NCI-H460 (cell line): ENCODE results near the gene SENP2. TPM values are rescaled to one million over a fixed set of nuclear protein-coding genes. Genes with fewer than 3 reads are reported as not detected.
"Not testable (repeated sequence)": the region's sequence is repeated elsewhere in the genome, so short reads cannot be mapped to it uniquely, and the experiment has no call there.

ENCODE experiments used
- DNase-seq: peaks from one replicate; pipeline ENCODE4 v3.0.0-alpha.2; 2016; ENCODE audit warnings: low read depth; ENCODE audit errors: extremely low read depth
- total RNA-seq: library from RNA; depleted of rRNA; stranded (reverse); fragments of >200 nt; shearing (Covaris generic); gene quantifications from 2 replicates; pipeline ENCODE4 v1.2.3, GENCODE V29; 2014

Gene SENP2
- total RNA-seq, 1 experiment from 2014 or later: 21.5 TPM

DNA sequence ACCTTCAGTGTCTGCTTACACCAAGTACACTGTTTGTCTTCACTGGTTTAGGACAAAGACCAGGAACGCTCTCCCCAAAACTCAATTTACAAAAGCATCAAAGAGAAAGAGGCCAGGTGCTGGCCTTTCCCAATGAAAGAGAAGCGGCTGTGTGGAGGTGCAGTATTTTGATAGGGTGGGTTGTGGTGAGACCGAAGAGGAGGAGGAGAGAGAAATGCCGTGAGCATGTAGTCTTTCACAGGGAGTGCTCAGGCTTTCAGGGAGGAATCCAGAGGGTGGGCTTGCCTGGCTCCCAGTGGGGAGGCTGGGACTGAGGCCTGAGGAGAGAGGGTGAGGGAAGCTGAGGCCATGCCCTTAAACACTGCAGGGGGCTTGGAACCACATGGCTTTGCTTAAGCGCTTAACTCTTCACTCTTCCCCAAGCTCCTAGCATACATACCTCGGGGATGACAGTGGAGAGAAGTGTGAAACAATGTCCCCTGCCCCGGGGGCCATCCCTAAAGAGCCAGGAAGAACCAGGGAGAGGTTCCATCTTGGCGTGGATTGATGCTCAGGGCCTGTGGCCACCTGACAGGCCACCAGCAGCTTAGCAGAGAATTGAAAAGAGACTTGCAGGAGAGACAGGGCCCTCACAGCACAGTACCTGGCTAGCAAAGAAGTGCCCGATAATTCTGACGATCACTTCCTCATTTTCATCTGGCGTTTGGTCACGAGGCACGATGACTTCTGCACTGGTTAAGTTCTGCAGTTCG, 60.5 kb downstream of the SENP2 start:
- no peak for DNase-seq

DNA sequence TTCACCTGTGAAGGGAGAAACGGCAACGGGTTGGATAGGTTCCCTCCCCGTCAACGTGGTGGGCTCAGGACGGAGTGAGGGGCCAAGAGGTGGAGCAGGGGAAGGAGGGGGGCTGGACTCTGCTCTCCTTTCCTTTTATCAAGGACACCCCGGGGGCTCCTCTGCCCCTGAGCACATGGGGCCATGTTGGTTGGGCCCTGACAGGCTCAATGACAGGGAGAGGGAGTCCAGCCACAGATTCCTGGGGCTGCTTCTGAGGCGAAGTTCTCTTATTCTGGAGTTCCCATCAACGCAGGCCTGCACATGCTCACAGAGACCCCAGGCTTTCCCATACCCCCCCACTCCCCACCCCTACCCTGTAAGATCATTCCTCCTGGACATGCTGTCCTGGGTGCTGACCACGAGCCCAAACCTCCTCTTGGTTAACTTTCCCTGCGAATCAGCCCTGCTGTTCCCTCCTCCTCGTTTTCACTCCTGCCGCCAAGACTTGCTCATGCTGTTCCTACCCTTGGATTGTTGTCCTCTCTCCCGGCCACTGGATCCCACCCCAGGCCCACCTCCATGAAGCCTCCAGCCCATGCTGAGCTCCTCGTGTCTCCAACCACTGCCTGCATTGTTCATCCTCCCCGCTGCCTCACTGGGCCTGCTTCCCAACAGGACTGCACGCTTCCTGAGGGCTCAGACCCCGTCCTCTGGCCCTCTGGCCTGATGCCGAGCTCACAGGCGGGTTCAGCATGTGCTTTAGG, 61.2 kb downstream of the SENP2 start:
- no peak for DNase-seq

- DNase-seq: no peak
These were observed 61.8 kb downstream of the SENP2 start for GRCh38 chr3:185647880-185648210.

GRCh38 chr3:185648396-185648795, 62.3 kb downstream of the SENP2 start:
- no peak for DNase-seq

DNA sequence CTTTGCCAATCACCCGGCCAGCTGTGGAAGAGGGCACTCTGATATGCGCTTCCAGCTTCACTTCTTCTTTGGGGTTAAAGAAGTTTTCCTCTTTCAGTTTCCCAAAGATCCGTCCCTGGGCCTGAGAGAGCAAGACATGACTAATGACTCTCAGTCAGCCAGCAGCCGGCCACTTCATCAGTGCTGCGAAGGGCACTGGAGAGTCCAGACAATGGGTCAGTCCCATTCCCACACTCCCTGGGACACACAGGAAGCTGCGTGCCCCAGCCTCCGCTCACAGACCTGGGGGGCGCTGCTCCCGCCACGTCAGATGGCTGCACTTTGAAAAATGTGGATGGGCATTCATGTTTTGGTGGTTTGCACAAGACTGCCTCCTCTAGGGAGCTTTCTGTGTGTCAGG, 63.3 kb downstream of the SENP2 start:
- DNase-seq: no peak

DNA sequence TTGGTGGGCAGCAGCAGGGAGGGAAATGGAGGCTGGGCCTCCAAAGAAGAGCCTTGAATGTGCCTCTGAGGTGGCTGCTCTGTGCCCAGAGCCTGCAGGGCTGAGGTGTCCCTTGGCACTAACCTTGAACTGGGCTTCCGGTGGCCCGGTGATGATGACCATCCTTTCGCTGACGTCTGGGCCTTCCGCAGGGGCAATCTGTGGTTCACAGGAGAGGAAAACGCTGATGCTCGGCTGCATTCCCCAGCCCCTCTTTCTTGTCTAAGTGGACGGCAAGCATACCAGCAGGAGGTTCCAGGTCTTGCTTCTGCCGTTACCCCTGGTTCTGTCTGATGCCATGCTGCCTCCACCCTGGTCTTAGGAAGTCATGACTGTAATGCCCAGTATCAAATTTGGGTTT, 65.9 kb downstream of the SENP2 start:
- no peak for DNase-seq

DNA sequence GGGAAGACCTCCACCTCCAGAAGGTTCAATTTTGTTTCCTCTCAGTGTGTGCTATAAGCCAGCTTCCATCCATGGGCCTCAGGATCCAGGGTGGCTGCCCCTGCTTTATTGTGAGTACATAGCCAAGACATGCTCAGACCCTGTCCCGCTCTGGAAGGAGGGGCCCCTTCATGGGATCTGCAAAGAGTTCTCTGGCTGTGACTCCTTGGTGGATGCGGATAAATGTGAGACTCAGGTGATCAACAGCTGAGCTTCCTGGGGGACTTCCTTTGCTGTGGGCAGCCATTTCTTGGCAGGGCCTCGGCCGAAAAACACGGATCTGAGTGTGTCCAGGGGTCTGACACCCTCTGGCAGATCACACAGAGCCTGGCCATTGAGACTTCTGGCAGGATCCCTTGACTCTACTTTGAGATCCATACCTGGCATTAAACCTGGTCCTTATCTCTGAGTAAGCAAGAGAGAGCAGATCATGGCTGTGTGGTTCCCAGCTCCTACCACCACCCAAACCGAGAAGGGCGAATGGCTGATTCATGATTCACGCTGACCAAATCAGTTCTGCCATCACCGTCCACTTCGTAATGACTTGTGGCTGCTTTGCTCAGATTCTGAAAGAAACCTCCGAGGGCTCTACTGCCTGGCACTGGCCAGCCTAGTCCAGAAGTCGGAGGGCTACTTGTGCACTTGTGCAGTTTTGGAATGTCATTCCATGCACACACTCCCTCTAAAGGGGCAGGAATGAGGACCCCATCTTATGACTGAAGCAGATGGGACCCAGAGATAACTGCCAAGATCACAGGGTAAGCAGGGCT, 68.1 kb downstream of the SENP2 start:
- DNase-seq: no peak

GRCh38 chr3:185654758-185655145, 68.7 kb downstream of the SENP2 start:
- DNase-seq: no peak

DNA sequence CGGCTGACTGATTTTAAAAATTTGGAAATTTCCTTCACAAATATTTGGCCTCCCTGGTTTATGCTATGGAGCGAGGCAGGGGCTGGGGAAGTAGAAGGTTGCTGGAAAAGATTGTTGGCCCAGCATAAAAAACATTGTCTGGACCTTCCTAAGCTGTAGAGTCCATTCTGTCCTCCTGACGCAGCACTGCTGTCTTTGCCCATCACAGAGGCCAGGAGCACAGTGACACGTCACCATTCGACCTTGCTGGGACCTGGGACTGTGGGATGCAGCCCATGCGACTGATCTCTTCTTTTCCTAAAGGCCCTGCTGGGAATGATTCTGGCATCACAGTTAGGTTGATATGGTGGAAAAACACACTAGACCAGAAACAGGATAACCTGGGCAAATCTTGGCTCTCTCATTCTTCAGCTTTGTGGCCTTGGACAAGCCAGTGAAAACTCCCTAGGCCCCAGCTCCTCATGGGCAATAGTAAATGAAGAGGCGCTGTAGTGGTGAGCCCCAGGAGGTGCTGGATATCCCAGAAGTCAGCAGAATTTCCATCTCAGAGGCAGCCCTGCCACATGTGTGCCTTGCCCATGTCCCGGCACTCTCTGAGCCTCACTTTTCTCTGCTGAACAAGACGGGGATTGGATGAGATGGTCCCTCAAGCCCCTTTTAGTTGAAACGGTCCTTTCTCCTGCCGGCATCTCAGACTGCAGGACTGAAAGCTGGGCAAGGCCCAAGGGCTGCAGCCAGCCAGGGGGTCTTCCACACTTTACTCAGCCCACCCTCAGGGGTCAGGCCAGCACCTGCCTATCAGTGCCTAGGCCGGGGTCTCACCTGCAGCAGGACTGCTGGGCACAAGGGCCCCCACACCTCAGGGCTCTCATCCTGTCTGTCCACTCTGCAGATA, 69.6 kb downstream of the SENP2 start:
- DNase-seq: no peak

DNA sequence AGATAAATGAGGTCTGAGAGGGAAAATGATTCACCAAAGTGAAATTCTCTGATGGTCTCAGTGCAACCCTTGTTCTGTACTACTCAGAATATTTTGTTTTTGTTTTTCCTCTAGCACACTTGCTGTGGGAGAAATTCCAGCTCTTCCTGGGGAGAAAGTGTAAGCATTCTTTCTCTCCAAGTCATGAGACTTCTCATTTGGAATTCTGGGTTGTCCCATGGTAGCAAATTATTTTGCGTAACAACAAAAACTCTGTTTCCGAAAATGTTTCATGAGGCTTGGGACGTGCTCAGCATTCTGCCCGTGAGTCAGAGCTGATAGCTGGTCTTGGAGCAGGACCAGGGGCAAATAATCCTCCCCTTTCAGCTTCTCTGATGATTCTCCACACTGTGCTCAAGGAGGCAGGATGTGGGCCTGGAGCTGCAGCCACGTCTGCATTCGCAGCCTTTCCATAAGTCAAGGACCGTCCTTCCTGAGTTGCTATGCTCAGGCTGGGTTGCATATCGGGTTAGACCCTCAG, 70.3 kb downstream of the SENP2 start:
- no peak for DNase-seq

GRCh38 chr3:185657211-185657610, 71.1 kb downstream of the SENP2 start:
- DNase-seq: no peak

DNA sequence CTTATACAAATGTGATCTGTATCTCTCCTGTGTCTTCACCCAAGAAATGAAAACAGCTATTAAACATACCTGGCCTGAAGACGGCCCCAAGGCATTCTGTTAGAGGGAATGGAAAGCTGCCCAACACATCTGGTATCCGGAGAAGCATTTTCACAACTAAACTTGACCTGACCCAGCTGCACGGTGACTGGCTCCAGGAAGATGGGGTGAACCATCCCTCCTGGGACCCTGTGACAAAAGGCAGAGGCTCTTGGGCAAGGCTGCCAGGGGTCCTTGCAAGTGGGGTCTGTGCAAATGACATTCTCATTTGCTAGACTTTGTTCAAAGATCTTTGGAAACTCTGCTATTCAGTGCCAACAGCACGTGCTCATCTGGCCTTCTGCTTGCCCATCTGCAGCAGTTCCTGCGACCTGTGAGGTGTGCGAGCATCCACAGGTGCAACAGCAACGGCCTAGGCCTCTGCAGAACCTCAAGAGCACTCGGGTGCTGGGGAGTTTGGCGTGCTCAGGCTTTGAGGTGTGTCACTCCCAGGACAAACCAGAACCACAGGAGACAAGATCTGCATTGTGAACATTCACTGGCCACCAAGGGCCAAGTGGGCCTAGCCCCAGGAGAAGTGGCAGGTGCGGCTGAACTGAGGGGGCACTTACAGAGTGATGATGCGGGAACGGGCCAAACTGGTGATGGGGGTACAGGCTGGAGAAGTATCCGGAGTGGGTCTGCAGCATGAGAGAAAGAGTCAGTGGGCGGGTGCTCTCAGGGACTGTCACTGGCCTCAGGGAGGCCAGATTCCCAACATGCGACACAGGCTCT, 71.8 kb downstream of the SENP2 start:
- no peak for DNase-seq

GRCh38 chr3:185658504-185658912, 72.4 kb downstream of the SENP2 start:
- DNase-seq: no peak

GRCh38 chr3:185658943-185659342, 72.8 kb downstream of the SENP2 start:
- no peak for DNase-seq

DNA sequence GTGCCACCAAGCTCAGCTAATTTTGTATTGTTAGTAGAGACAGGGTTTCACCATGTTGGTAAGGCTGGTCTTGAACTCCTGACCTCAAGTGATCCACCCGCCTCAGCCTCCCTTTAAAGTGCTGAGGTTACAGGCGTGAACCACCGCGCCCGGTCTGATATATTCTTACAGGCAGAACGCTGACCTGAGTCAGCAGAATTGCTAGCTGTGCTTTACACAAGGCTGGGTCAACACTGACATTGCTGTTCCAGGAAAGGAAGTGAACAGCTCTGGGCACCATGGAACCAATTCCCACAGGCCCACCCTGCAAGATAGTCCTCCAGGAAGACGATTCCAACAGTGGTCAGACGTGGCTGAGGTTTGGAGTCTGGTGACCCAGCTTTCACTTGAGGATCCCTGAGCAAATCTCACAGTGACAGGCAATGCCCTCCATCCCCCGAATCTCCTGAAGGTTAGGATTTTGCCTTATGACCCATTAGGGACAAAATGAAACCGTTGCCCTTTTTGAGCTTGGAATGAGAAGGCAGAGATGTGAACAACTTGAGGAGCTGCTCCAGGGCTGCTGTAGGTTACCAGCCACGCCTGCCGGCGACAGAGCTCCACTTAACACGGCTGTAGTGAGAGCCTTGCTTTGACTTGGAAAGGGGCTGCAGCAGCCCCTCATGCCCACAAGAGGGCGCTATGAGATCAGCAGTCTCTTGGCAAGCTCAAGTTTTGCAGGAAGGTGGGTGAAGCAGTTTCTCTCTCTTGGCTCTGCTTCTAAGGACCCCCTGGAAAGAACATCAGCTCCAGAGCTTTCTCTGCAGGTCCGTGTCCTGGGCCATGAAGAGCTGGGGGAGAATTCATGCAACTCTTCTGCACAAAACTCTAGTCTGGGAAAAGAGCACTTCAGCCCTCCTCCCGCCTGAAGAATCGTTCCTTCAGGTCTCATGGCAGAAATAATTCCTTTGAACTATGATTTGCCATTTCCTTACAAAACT, 74.1 kb downstream of the SENP2 start:
- DNase-seq: peak; percentile 77

GRCh38 chr3:185661296-185661695, 75.2 kb downstream of the SENP2 start:
- not testable (repeated sequence) for DNase-seq

GRCh38 chr3:185661772-185662171, 75.7 kb downstream of the SENP2 start:
- no peak for DNase-seq

- DNase-seq: no peak
These were observed 77.8 kb downstream of the SENP2 start for GRCh38 chr3:185663929-185664328.
